Prostate gland (tissue), 2 donors: ENCODE results near the gene SLC52A3.

Experiments
- POLR2A ChIP-seq: fragments of 450-650 bp; IDR thresholded peaks from one replicate; pipeline ENCODE4 v1.6.1; 2016; ENCODE audit warnings: antibody characterized with exemption, mild to moderate bottlenecking
- TF ChIP-seq, protein P1 (sequence below), 4 experiments: fragments of 200-600 bp in 2 of 4; fragments of 450-650 bp in 2 of 4; sonication (generic) in 2 of 4; IDR thresholded peaks; 1 replicate in 3 of 4; 2 replicates in 1 of 4; pipeline ENCODE4 v1.5.1; 2016 to 2019; ENCODE audit warnings: antibody characterized with exemption in 4 of 4, mild to moderate bottlenecking in 2 of 4, moderate library complexity in 2 of 4

DNA sequence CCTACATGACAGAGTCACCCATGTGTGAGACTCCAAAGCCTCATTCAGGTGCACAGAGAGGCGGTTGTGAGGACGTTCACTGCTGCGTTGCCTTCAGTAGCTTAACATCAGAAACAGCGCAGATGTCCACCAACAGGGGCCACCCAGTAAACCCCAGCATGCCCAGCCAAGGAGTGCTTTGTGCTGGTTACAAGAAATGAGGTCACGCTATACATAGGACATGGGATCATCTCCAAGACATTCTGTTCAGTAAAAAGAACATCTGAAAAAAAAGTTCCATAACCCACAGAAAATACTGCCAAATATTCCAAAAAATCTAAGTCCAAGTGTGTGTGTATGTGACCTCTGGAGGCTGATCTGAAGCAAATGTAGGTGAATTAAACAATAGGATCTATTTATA lies 16.0 kb downstream of the SLC52A3 start:
- TF ChIP-seq, protein P1, sequence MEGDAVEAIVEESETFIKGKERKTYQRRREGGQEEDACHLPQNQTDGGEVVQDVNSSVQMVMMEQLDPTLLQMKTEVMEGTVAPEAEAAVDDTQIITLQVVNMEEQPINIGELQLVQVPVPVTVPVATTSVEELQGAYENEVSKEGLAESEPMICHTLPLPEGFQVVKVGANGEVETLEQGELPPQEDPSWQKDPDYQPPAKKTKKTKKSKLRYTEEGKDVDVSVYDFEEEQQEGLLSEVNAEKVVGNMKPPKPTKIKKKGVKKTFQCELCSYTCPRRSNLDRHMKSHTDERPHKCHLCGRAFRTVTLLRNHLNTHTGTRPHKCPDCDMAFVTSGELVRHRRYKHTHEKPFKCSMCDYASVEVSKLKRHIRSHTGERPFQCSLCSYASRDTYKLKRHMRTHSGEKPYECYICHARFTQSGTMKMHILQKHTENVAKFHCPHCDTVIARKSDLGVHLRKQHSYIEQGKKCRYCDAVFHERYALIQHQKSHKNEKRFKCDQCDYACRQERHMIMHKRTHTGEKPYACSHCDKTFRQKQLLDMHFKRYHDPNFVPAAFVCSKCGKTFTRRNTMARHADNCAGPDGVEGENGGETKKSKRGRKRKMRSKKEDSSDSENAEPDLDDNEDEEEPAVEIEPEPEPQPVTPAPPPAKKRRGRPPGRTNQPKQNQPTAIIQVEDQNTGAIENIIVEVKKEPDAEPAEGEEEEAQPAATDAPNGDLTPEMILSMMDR (IDR thresholded peaks at IDR 0.05): no peak
- TF ChIP-seq POLR2A: no peak
